Middle frontal gyrus (tissue), 1 donor: ENCODE data around the gene CCRL2.
"Not testable (repeated sequence)": the region's sequence is repeated elsewhere in the genome, so short reads cannot be mapped to it uniquely, and the experiment has no call there.

ENCODE experiments used
- DNase-seq: peaks from one replicate; pipeline ENCODE4 v3.0.0-alpha.2; 2015; ENCODE audit warnings: low spot score; ENCODE audit errors: extremely low spot score

The CCRL2 gene

GRCh38 chr3:46378426-46378942, 28.6 kb upstream of the CCRL2 start:
- no peak for DNase-seq

DNA sequence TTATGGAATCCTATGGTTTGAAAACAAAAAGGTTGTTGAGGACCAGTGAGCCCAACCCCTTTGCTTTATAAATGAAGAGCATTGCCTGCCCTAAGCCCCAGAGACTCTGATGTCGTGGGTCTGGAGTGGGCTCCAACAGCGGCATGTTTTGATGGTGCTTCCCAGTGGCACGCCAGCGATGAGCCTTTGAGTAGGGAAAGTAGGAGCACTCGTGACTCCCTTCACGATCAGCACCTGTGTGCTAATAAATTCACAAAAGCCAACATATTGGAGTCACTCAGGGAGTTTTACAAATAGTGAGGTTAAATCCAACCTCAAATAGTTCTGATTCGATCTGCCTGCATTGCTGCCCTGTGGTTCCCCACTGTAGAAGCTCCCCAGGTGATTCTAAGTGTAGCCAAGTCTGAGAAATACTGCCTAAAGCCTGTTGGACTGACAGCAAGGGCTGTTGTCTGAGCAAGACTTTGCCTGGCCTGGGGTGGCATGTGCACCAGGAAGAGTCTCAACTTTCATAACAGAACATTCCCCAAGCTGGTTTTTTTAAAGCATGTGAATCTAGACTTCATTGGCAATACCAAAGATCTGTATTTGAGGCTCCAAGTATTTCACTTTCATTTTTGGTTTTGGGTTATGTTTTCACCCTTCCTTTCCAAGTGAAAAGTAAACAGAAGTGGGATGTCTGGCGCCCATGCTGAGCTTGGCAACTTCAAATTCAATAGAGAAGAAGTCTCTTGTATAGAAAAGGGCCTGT, 26.4 kb upstream of the CCRL2 start:
- no peak for DNase-seq

GRCh38 chr3:46381625-46382024, 25.4 kb upstream of the CCRL2 start:
- DNase-seq: no peak

- DNase-seq: no peak
These were observed 23.7 kb upstream of the CCRL2 start for GRCh38 chr3:46383211-46383950.

- no peak for DNase-seq
These were observed 23.1 kb upstream of the CCRL2 start for GRCh38 chr3:46383951-46384330.

DNA sequence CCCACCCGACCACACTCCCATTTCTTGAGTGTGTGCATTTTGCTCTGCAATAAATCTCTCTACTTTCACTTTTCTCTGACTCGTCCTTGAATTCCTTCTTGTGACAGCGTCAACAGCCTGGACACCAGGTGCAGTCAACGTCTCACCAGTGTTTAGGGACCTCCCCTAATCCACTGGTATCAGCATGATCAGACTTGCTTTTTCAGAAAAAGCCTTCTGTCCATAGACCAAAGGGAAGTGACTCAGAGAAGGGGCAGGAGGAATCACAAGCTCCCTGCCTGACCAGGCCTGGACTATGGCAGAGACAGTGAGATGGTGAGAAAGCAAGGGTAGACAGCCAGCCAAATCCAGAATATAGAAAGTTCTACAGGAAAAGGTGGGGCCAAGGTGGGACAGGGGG, 20.9 kb upstream of the CCRL2 start:
- DNase-seq: no peak

GRCh38 chr3:46388847-46389246, 18.2 kb upstream of the CCRL2 start:
- DNase-seq: not testable (repeated sequence)

DNA sequence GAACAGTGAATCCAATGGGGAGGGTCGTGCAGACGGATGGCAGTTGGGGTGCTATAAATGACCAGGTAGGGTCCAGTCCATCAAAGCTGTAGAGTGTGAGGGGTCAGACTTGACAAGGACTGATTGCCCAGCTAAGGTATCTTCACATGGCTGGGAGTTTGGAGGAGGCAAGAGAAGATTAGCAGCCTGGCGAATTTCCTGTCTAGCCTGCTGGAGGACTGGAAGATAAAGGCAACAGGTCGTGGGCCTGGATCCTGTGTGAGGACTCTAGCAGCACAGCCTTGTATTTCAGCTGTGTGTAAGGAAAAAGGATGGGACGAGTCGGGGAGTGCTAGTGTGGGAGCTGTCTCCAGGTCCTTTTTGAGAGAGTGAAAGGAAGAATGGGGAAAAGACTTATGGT, 17.8 kb upstream of the CCRL2 start:
- no peak for DNase-seq

GRCh38 chr3:46391526-46391925, 15.5 kb upstream of the CCRL2 start:
- not testable (repeated sequence) for DNase-seq

GRCh38 chr3:46393011-46393410, 14.0 kb upstream of the CCRL2 start:
- DNase-seq: no peak

- DNase-seq: no peak
These were observed 13.3 kb upstream of the CCRL2 start for GRCh38 chr3:46393554-46394434.

DNA sequence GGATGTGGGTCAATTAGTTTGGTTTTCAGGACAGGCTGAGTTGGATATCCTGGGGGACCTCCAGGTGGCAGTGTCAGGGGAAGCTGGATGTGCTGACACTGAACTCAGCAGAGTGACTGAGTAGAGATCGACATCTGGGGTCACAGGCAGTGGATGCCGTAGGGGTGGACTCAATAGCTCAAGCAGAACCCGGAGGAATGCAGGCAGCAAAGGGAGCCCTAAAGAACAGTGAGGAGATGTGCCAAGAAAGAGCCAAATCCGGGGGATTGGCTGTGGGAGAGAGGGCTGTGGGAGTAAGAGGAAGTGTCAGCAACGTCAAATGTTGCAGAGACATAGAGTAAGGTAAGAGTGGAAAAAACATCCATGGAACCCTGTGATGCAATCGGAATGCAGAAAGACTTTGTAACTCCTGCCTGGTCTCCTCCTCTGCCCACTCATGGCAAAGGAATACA, 11.8 kb upstream of the CCRL2 start:
- DNase-seq: no peak

GRCh38 chr3:46395766-46396530, 11.1 kb upstream of the CCRL2 start:
- DNase-seq: no peak

GRCh38 chr3:46397111-46397510, 9.9 kb upstream of the CCRL2 start:
- DNase-seq: no peak

- DNase-seq: no peak
These were observed 8.7 kb upstream of the CCRL2 start for GRCh38 chr3:46398186-46398955.

GRCh38 chr3:46399098-46399497, 8.0 kb upstream of the CCRL2 start:
- DNase-seq: no peak

DNA sequence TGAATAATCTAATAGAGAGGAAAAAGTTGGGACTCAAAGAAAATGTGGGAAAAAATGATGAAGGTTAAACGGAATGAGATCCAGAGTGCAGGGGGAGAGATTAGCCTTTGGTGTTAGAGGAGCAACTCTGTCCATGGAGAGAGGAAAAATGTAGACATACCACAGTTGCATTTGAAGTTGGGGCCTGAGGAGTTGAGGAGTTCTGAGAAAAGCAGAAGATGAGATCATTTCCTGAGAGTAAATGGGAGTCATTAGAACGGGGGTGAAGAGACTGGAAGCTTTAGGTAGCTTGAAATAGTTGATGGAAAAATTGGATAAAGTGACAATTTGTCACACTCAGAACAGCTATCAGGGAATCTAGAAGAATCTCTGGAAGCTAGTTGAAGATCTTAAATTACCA, 7.5 kb upstream of the CCRL2 start:
- no peak for DNase-seq

- DNase-seq: no peak
These were observed 6.9 kb upstream of the CCRL2 start for GRCh38 chr3:46400000-46400734.

- no peak for DNase-seq
These were observed 6.2 kb upstream of the CCRL2 start for GRCh38 chr3:46400846-46401245.
